Activated naive CD4-positive, alpha-beta T cell treated with anti-CD3 and anti-CD28 coated beads, Interleukin-2, amount 10 ng/mL, durations not matched to agents 7 days and 5 days (primary cell): ENCODE measurements around the gene MRPL38.
"Not testable (repeated sequence)": the region's sequence is repeated elsewhere in the genome, so short reads cannot be mapped to it uniquely, and the experiment has no call there.

ENCODE experiments used
- CTCF ChIA-PET: fragments of 350-600 bp; sonication (Branson Sonifier 250); formaldehyde crosslinking; loops from one replicate; lab custom pipeline; 2021; ENCODE audit warnings: antibody characterized with exemption; lab: Charles Lee
- DNase-seq: peaks from one replicate; pipeline ENCODE4 v3.0.0-alpha.2; 2020
- H3K27ac Mint-ChIP-seq: one replicate; pipeline ENCODE4 v1.8.0; 2021; ENCODE audit warnings: mild to moderate bottlenecking, moderate library complexity, mixed read lengths
- H3K27me3 Mint-ChIP-seq: one replicate; pipeline ENCODE4 v1.8.0; 2021; ENCODE audit warnings: mild to moderate bottlenecking, mixed read lengths
- H3K36me3 Mint-ChIP-seq: one replicate; pipeline ENCODE4 v1.8.0; 2021; ENCODE audit warnings: mixed read lengths
- H3K4me1 Mint-ChIP-seq: one replicate; pipeline ENCODE4 v1.8.0; 2021; ENCODE audit warnings: mixed read lengths
- H3K4me3 Mint-ChIP-seq: one replicate; pipeline ENCODE4 v1.8.0; 2021; ENCODE audit warnings: mild to moderate bottlenecking, moderate library complexity, mixed read lengths
- H3K9me3 Mint-ChIP-seq: one replicate; pipeline ENCODE4 v1.8.0; 2021; ENCODE audit warnings: mixed read lengths

Gene MRPL38

GRCh38 chr17:75855310-75856061 is 49.2 kb downstream of the MRPL38 start, which contains the start of gene WBP2:
TSS of gene WBP2 (minus strand) at chr17:75855335. CDS start at chr17:75855297, 38 bp downstream.
- peaks cover 15% of the 10 kb centered on the region for H3K36me3 Mint-ChIP-seq
- CTCF ChIA-PET: interaction anchor here (0.7 to 10.6 kb wide), 7 partner anchors 9 to 105 kb away, joined by 3 to 103 read pairs (median 7); partner anchors contain the start of genes TRIM47, TRIM65 and UNC13D
- peak within 1 kb of the TSS; percentile 91 for H3K27ac Mint-ChIP-seq
- peak; percentile 99 for DNase-seq
- no peak within 1 kb of the TSS for H3K4me3 Mint-ChIP-seq
- H3K9me3 Mint-ChIP-seq: no peaks in the 10 kb centered on the region
- no peaks in the 10 kb centered on the region for H3K27me3 Mint-ChIP-seq
- peaks cover 43% of the 10 kb centered on the region for H3K4me1 Mint-ChIP-seq

- peaks cover 43% of the 10 kb centered on the region for H3K4me1 Mint-ChIP-seq
- no peak overlapping the region for H3K4me3 Mint-ChIP-seq
- H3K27me3 Mint-ChIP-seq: no peaks in the 10 kb centered on the region
- DNase-seq: no peak
- peaks cover 17% of the 10 kb centered on the region for H3K36me3 Mint-ChIP-seq
- no peaks in the 10 kb centered on the region for H3K9me3 Mint-ChIP-seq
- no peak overlapping the region for H3K27ac Mint-ChIP-seq
- CTCF ChIA-PET: interaction anchor here (1.0 to 10.6 kb wide), 8 partner anchors 10 to 104 kb away, joined by 3 to 103 read pairs (median 6); partner anchors contain the start of genes TRIM47, TRIM65 and UNC13D
Observed at GRCh38 chr17:75854881-75855309, 49.8 kb downstream of the MRPL38 start.

GRCh38 chr17:75854101-75854748 is 50.5 kb downstream of the MRPL38 start:
- CTCF ChIA-PET: interaction anchor here (0.8 to 10.6 kb wide), 8 partner anchors 9 to 103 kb away, joined by 3 to 103 read pairs (median 4); partner anchors contain the start of genes TRIM47, TRIM65 and UNC13D
- DNase-seq: no peak
- peaks cover 43% of the 10 kb centered on the region for H3K4me1 Mint-ChIP-seq
- H3K27ac Mint-ChIP-seq: no peak overlapping the region
- peaks cover 23% of the 10 kb centered on the region for H3K36me3 Mint-ChIP-seq
- no peak overlapping the region for H3K4me3 Mint-ChIP-seq
- no peaks in the 10 kb centered on the region for H3K9me3 Mint-ChIP-seq
- no peaks in the 10 kb centered on the region for H3K27me3 Mint-ChIP-seq

GRCh38 chr17:75853433-75853832 is 51.3 kb downstream of the MRPL38 start:
- Mint-ChIP-seq H3K36me3 (peaks cover 26% of the 10 kb centered on the region), H3K27me3 (no peaks in the 10 kb centered on the region), H3K4me3 (peak overlapping the region; percentile 51), H3K9me3 (no peaks in the 10 kb centered on the region), H3K4me1 (peaks cover 36% of the 10 kb centered on the region), H3K27ac (peak overlapping the region; percentile 55)
- DNase-seq: no peak
- CTCF ChIA-PET: interaction anchor here (0.8 to 10.6 kb wide), 4 partner anchors 26 to 75 kb away, joined by 3 to 103 read pairs (median 4); partner anchors contain the start of genes TRIM47 and TRIM65

- Mint-ChIP-seq H3K36me3 (peaks cover 40% of the 10 kb centered on the region), H3K4me1 (peaks cover 34% of the 10 kb centered on the region)
- H3K27me3 Mint-ChIP-seq, H3K27ac Mint-ChIP-seq, H3K4me3 Mint-ChIP-seq, DNase-seq, H3K9me3 Mint-ChIP-seq: not testable (repeated sequence)
- CTCF ChIA-PET: interaction anchor here (0.6 kb wide), 1 partner anchor 12 kb away, joined by 5 read pairs; no protein-coding TSS in a partner anchor
Observed at GRCh38 chr17:75851693-75851991, 53.0 kb downstream of the MRPL38 start.

GRCh38 chr17:75850928-75851692 is 53.6 kb downstream of the MRPL38 start:
- no peak for DNase-seq
- CTCF ChIA-PET: interaction anchor here (0.6 kb wide), 1 partner anchor 12 kb away, joined by 5 read pairs; no protein-coding TSS in a partner anchor
- Mint-ChIP-seq H3K4me1 (peaks cover 29% of the 10 kb centered on the region), H3K27ac (no peak overlapping the region), H3K4me3 (no peak overlapping the region), H3K36me3 (peaks cover 40% of the 10 kb centered on the region), H3K9me3 (no peaks in the 10 kb centered on the region), H3K27me3 (no peaks in the 10 kb centered on the region)

- no peak overlapping the region for H3K4me3 Mint-ChIP-seq
- peaks cover 49% of the 10 kb centered on the region for H3K36me3 Mint-ChIP-seq
- no peak overlapping the region for H3K27ac Mint-ChIP-seq
Observed at GRCh38 chr17:75849724-75850123, 55.0 kb downstream of the MRPL38 start.

GRCh38 chr17:75849279-75849646 is 55.4 kb downstream of the MRPL38 start:
- Mint-ChIP-seq H3K27ac (no peak overlapping the region), H3K4me3 (no peak overlapping the region), H3K27me3 (no peaks in the 10 kb centered on the region), H3K4me1 (peaks cover 35% of the 10 kb centered on the region), H3K36me3 (peaks cover 49% of the 10 kb centered on the region), H3K9me3 (no peaks in the 10 kb centered on the region)
- CTCF ChIA-PET: interaction anchor here (0.6 to 8.0 kb wide), 9 partner anchors 12 to 87 kb away, joined by 3 to 74 read pairs (median 9); partner anchors contain the start of gene GALK1
- DNase-seq: no peak

More at GRCh38 chr17:75849724-75850123, 55.0 kb downstream of the MRPL38 start:
- Mint-ChIP-seq H3K4me1 (peaks cover 39% of the 10 kb centered on the region), H3K9me3 (no peaks in the 10 kb centered on the region), H3K27me3 (no peaks in the 10 kb centered on the region)
- no peak for DNase-seq
- CTCF ChIA-PET: interaction anchor here (1.7 to 8.0 kb wide), 7 partner anchors 12 to 87 kb away, joined by 3 to 74 read pairs (median 10); partner anchors contain the start of gene GALK1
